Choroid plexus epithelial cell (primary cell): ENCODE measurements around the gene SYNJ2.

Experiments used
- DNase-seq: peaks from one replicate; pipeline ENCODE4 v3.0.0-alpha.2; 2010; ENCODE audit warnings: low read depth
- H3K4me3 ChIP-seq: 2 replicates; pipeline ENCODE4 v1.5.1; 2011; ENCODE audit warnings: low read depth, mild to moderate bottlenecking, control low read depth, low read length, moderate library complexity
- CTCF ChIP-seq: conservative IDR thresholded peaks from 2 replicates; pipeline ENCODE4 v1.5.1; 2011; ENCODE audit warnings: low read depth, mild to moderate bottlenecking, control low read depth, inconsistent platforms, low read length, moderate library complexity

The SYNJ2 gene

GRCh38 chr6:158086504-158087223 lies 105.0 kb downstream of the SYNJ2 start:
- peak; percentile 94 for DNase-seq
- no peak for TF ChIP-seq CTCF
- no peak overlapping the region for H3K4me3 ChIP-seq

- no peak for DNase-seq
- no peak for TF ChIP-seq CTCF
- no peak overlapping the region for H3K4me3 ChIP-seq
Measured at GRCh38 chr6:158087224-158087867, 105.7 kb downstream of the SYNJ2 start.

- H3K4me3 ChIP-seq, result no peak overlapping the region
- DNase-seq, result no peak
- TF ChIP-seq CTCF, result no peak
Measured at GRCh38 chr6:158092806-158093205, 111.1 kb downstream of the SYNJ2 start.

DNA sequence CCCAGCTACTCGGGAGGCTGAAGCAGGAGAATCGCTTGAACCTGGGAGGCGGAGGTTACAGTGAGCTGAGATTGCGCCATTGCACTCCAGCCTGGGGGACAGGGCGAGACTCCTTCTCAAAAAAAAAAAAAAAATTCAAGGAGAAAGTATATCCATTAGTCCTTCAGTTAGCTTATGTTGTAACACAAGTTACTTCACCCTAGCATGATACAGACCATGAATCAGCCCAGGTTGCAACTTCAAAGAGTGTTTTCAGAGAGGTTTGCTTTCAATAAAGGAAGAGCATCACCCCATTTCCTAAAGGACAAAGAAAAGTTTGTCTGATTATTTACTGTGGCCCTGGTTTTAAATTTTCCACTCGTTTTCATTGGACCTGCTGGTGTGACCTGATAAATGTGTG lies 113.4 kb downstream of the SYNJ2 start:
- no peak for TF ChIP-seq CTCF
- no peak overlapping the region for H3K4me3 ChIP-seq
- peak; percentile 25 for DNase-seq

DNA sequence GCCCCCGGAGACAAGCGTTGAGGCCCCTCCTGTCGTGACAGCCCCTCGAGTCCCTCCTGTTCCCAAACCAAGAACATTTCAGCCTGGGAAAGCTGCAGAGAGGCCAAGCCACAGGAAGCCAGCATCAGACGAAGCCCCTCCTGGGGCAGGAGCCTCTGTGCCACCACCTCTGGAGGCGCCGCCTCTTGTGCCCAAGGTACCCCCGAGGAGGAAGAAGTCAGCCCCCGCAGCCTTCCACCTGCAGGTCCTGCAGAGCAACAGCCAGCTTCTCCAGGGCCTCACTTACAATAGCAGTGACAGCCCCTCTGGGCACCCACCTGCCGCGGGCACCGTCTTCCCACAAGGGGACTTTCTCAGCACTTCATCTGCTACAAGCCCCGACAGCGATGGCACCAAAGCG lies 114.0 kb downstream of the SYNJ2 start:
- no peak overlapping the region for H3K4me3 ChIP-seq
- TF ChIP-seq CTCF, result no peak
- DNase-seq, result no peak

DNA sequence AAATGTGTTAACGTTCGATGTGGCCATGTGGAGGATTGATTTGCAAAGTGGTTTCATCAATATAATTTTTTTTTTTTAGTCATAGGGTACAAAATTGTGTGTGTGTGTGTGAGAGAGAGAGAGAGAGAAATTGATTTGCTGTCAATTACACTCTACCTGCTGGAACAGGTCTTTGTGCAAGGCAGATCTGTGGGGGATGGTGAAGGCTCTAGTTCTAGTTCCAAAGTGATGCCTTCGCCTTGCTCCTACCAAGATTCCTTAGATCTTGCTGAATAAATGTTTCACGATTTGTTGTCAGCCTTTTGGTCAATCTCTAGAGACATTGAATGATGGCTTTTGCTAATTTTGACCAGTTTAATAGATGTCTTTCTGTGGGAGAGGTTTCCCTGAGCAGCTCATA lies 121.6 kb downstream of the SYNJ2 start:
- no peak overlapping the region for H3K4me3 ChIP-seq
- DNase-seq, result no peak
- no peak for TF ChIP-seq CTCF

DNA sequence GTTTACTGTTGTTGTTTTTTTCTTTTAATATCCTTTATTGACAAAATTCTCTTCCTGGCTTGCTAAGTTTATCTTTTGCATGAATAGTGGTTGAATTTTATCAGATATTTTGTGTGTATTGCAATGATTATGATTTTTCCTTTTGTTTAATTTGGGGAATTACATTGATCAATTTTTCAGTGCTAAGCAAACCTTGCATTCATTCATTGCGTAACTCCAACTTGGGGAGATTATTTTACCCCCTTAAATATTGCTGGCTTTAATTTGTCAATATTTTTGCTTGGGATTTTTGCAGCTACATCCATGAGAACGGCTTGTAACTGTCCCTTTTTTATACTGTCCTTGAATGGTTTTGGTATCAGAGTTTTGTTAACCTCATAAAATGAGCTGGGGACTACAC lies 123.0 kb downstream of the SYNJ2 start:
- DNase-seq, result no peak
- TF ChIP-seq CTCF, result no peak
- no peak overlapping the region for H3K4me3 ChIP-seq
